PC-9 (cell line): Measurements from ENCODE around the gene MOB1A. TPM values are rescaled to one million over a fixed set of nuclear protein-coding genes. Genes with fewer than 3 reads are reported as not detected.
"Not testable (repeated sequence)": the region's sequence is repeated elsewhere in the genome, so short reads cannot be mapped to it uniquely, and the experiment has no call there.

Experiments
- BruUV-seq: library from RNA; stranded (reverse); fragments of 400-500 nt; replicated peaks from 2 replicates; lab custom pipeline; 2021; lab: Mats Ljungman, UMichigan
- CTCF ChIA-PET: fragments of 300-600 bp; sonication (Branson Sonifier 250); formaldehyde crosslinking; loops from one replicate; lab custom pipeline; 2022; ENCODE audit warnings: antibody characterized with exemption; lab: Charles Lee
- POLR2A ChIA-PET: fragments of 300-600 bp; sonication (Branson Sonifier 250); formaldehyde crosslinking; loops from one replicate; lab custom pipeline; 2022; ENCODE audit warnings: antibody characterized with exemption; ENCODE audit not compliant: unreplicated experiment; lab: Charles Lee
- DNase-seq, 2 experiments: peaks; one replicate each; pipeline versions ENCODE4 v3.0.0 to v3.0.0-alpha.2; 2015 to 2022; ENCODE audit warnings: mixed read lengths in 1 of 2
- H2AFZ ChIP-seq: fragments of 200-600 bp; sonication (generic); 2 replicates; pipeline ENCODE4 v1.8.1; 2017; ENCODE audit warnings: antibody characterized with exemption
- H3F3A ChIP-seq: fragments of 200-600 bp; sonication (generic); 2 replicates; pipeline ENCODE4 v1.8.1; 2017; ENCODE audit warnings: antibody characterized with exemption, mild to moderate bottlenecking, low read depth; ENCODE audit not compliant: insufficient read depth
- H3K27ac ChIP-seq: fragments of 200-600 bp; sonication (generic); 2 replicates; pipeline ENCODE4 v1.6.1; 2016; ENCODE audit warnings: mixed run types
- H3K27me3 ChIP-seq: fragments of 200-600 bp; sonication (generic); 2 replicates; pipeline ENCODE4 v1.6.1; 2016; ENCODE audit warnings: low read depth, mixed run types; ENCODE audit not compliant: insufficient read depth
- H3K36me3 ChIP-seq: fragments of 200-600 bp; sonication (generic); 2 replicates; pipeline ENCODE4 v1.6.1; 2016; ENCODE audit warnings: low read depth, mixed run types
- H3K4me1 ChIP-seq: fragments of 200-600 bp; sonication (generic); replicated peaks from 2 replicates; pipeline ENCODE4 v1.6.1; 2016; ENCODE audit warnings: mixed run types; ENCODE audit not compliant: insufficient read depth
- H3K4me2 ChIP-seq: fragments of 200-600 bp; sonication (generic); 2 replicates; pipeline ENCODE4 v1.6.1; 2017; ENCODE audit warnings: mixed run types
- H3K4me3 ChIP-seq: fragments of 200-600 bp; sonication (generic); 2 replicates; pipeline ENCODE4 v1.6.1; 2016; ENCODE audit warnings: mixed run types
- H3K79me2 ChIP-seq: fragments of 200-600 bp; sonication (generic); 2 replicates; pipeline ENCODE4 v1.6.1; 2017; ENCODE audit warnings: low read depth, mixed run types
- H3K9me2 ChIP-seq: fragments of 200-600 bp; sonication (generic); 2 replicates; pipeline ENCODE4 v1.8.1; 2017; ENCODE audit warnings: mild to moderate bottlenecking; ENCODE audit not compliant: insufficient read depth
- H3K9me3 ChIP-seq: fragments of 200-600 bp; sonication (generic); 2 replicates; pipeline ENCODE4 v1.8.1; 2016; ENCODE audit warnings: low read depth; ENCODE audit not compliant: insufficient read depth
- H4K20me1 ChIP-seq: fragments of 200-600 bp; sonication (generic); 2 replicates; pipeline ENCODE4 v1.8.1; 2017; ENCODE audit not compliant: insufficient read depth
- CTCF ChIP-seq: fragments of 200-600 bp; sonication (generic); conservative IDR thresholded peaks from 2 replicates; pipeline ENCODE4 v1.6.1; 2017; ENCODE audit warnings: mixed run types, antibody characterized with exemption, mild to moderate bottlenecking, moderate library complexity
- EZH2 ChIP-seq: fragments of 200-600 bp; sonication (generic); IDR thresholded peaks from 2 replicates; pipeline ENCODE4 v1.8.0; 2017; ENCODE audit warnings: antibody characterized with exemption, low read depth
- intact Hi-C: fragments of 100-400 bp; cut with micrococcal nuclease; formaldehyde crosslinking; loops from one replicate; pipeline ENCODE4 v1.10.0; 2022; ENCODE audit not compliant: unreplicated experiment
- total RNA-seq: library from RNA; stranded (reverse); gene quantifications from 2 replicates; pipeline ENCODE4 v1.2.3, GENCODE V29; 2021

Gene MOB1A
- total RNA-seq, 1 experiment from 2014 or later, result 143 TPM

- no peaks in the 10 kb centered on the region for H3K4me1 ChIP-seq
- H3K9me2 ChIP-seq, result no peaks in the 10 kb centered on the region
- ChIA-PET POLR2A (interaction anchor here (0.7 kb wide), 1 partner anchor 58 kb away, joined by 10 read pairs; no protein-coding TSS in a partner anchor), CTCF (interaction anchor here (0.7 to 0.8 kb wide), 2 partner anchors 102 to 153 kb away, joined by 3 read pairs; no protein-coding TSS in a partner anchor)
- no peaks in the 10 kb centered on the region for H3K79me2 ChIP-seq
- H3K27ac ChIP-seq, result no peak overlapping the region
- H3K36me3 ChIP-seq, result peaks cover 30% of the 10 kb centered on the region
- H3F3A ChIP-seq, result peaks cover 79% of the 10 kb centered on the region
- TF ChIP-seq CTCF (no peak), EZH2 (no peak)
- peaks cover 55% of the 10 kb centered on the region for H4K20me1 ChIP-seq
- BruUV-seq, result no TSS peak
- H3K4me2 ChIP-seq, result no peak overlapping the region
- H3K27me3 ChIP-seq, result no peaks in the 10 kb centered on the region
- intact Hi-C loops, result no loop called here
- no peak for DNase-seq
- H3K9me3 ChIP-seq, result no peaks in the 10 kb centered on the region
- no peak overlapping the region for H2AFZ ChIP-seq
- no peak overlapping the region for H3K4me3 ChIP-seq
These were observed 41.3 kb upstream of the MOB1A start for GRCh38 chr2:74219846-74220486.

GRCh38 chr2:74216642-74217041 is 38.0 kb upstream of the MOB1A start:
- no peak overlapping the region for H3K27ac ChIP-seq
- H3K9me3 ChIP-seq, result no peaks in the 10 kb centered on the region
- intact Hi-C loops, result no loop called here
- no peak overlapping the region for H3K4me3 ChIP-seq
- TF ChIP-seq CTCF, result no peak
- TF ChIP-seq EZH2, result no peak
- no peaks in the 10 kb centered on the region for H3K27me3 ChIP-seq
- no peak for DNase-seq
- H3F3A ChIP-seq, result peaks cover 65% of the 10 kb centered on the region
- H3K4me2 ChIP-seq, result no peak overlapping the region
- POLR2A ChIA-PET, result interaction anchor here (0.6 kb wide), 1 partner anchor 373 kb away, joined by 18 read pairs; no protein-coding TSS in a partner anchor
- no peaks in the 10 kb centered on the region for H3K79me2 ChIP-seq
- no peaks in the 10 kb centered on the region for H3K4me1 ChIP-seq
- H4K20me1 ChIP-seq, result peaks cover 73% of the 10 kb centered on the region
- BruUV-seq, result no TSS peak
- CTCF ChIA-PET, result no interaction called here
- peaks cover 58% of the 10 kb centered on the region for H3K36me3 ChIP-seq
- no peaks in the 10 kb centered on the region for H3K9me2 ChIP-seq
- H2AFZ ChIP-seq, result no peak overlapping the region

GRCh38 chr2:74215771-74216170 is 37.1 kb upstream of the MOB1A start:
- H3K4me3 ChIP-seq, H3K79me2 ChIP-seq, H3K27ac ChIP-seq, H3K9me3 ChIP-seq, H2AFZ ChIP-seq, POLR2A ChIA-PET, BruUV-seq, H3K9me2 ChIP-seq, H3K4me2 ChIP-seq, DNase-seq, H3K4me1 ChIP-seq, CTCF ChIA-PET, H3K27me3 ChIP-seq, intact Hi-C loops: not testable (repeated sequence)
- peaks cover 63% of the 10 kb centered on the region for H3K36me3 ChIP-seq
- peaks cover 78% of the 10 kb centered on the region for H4K20me1 ChIP-seq
- H3F3A ChIP-seq, result peaks cover 59% of the 10 kb centered on the region
